ENCODE data around the gene AP1S3.

GRCh38 chr2:223762853-223763252 is 74.5 kb downstream of the AP1S3 start:
- TF ChIP-seq CTCF (IDR thresholded peaks at IDR 0.05) (no peak), POLR2AphosphoS5 (IDR thresholded peaks at IDR 0.05; ENCODE audit: low read depth, low read length) (no peak)
